Subcutaneous adipose tissue (tissue), 4 donors: ENCODE measurements around the gene DNMT3A. TPM values are rescaled to one million over a fixed set of nuclear protein-coding genes. Genes with fewer than 3 reads are reported as not detected.

ENCODE experiments used
- CTCF ChIP-seq: fragments of 450-650 bp; IDR thresholded peaks from one replicate; pipeline ENCODE4 v1.5.1; 2016; ENCODE audit warnings: low read depth, mild to moderate bottlenecking, control low read depth, antibody characterized with exemption, moderate library complexity
- total RNA-seq, 4 donors: library from RNA; depleted of rRNA; stranded (reverse); fragments of >200 nt; gene quantifications; one replicate each; pipeline ENCODE4 v1.1.0, GENCODE V29; 2016

The DNMT3A gene
- total RNA-seq, 4 donors from 2014 or later, result 8.3 to 10.7 (median 10.0) TPM

- TF ChIP-seq CTCF, result no peak
Observed at GRCh38 chr2:25268139-25268538, 73.6 kb downstream of the DNMT3A start.

GRCh38 chr2:25266399-25266798 lies 75.3 kb downstream of the DNMT3A start:
- no peak for TF ChIP-seq CTCF

GRCh38 chr2:25265802-25266201 lies 75.9 kb downstream of the DNMT3A start:
- no peak for TF ChIP-seq CTCF

DNA sequence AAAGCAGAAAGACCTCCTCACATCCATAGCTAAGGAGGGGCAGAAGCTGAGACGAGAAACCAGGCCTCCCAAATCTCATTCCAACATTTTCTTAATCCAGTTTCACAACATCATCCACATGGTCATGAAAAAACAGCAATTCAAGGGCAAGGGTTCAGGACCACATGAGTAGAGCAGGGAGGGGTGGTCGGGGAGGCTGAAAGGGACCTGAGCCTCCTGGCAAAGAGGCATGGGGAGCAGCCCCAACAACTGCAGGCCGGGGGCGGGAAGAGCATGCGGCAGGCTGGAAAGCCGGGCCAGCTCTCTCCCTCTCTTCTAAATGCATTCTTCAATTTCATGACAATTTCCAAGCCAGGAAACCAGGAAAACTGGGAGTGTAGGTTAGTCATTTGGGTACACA lies 76.7 kb downstream of the DNMT3A start:
- no peak for TF ChIP-seq CTCF

DNA sequence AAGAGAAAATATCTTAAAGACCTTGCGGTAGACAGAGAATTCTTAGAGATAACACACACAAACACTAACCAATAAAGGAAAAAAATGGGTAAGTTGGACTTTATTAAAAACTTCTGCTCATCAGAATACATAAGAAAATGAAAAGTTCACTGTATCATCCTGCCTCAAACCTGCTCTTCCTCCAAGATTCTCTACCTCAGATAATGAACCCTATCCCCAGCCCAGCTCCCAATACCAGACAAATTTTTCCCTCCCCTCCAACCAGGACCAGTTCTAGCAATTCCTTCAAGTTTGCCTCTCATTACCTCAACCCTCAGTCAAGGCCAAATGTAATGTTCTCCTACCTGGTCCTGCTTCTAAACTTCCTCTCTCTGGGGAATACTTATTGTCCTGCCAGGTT lies 79.4 kb downstream of the DNMT3A start:
- no peak for TF ChIP-seq CTCF

- TF ChIP-seq CTCF, result no peak
Observed at GRCh38 chr2:25259737-25260124, 82.0 kb downstream of the DNMT3A start.

- TF ChIP-seq CTCF, result no peak
Observed at GRCh38 chr2:25258847-25259736, 82.6 kb downstream of the DNMT3A start.
